ENCODE measurements around the gene BMP5. TPM values are rescaled to one million over a fixed set of nuclear protein-coding genes. Genes with fewer than 3 reads are reported as not detected.

BMP5 gene
- total RNA-seq, 1 experiment from 2014 or later = 0.10 TPM

DNA sequence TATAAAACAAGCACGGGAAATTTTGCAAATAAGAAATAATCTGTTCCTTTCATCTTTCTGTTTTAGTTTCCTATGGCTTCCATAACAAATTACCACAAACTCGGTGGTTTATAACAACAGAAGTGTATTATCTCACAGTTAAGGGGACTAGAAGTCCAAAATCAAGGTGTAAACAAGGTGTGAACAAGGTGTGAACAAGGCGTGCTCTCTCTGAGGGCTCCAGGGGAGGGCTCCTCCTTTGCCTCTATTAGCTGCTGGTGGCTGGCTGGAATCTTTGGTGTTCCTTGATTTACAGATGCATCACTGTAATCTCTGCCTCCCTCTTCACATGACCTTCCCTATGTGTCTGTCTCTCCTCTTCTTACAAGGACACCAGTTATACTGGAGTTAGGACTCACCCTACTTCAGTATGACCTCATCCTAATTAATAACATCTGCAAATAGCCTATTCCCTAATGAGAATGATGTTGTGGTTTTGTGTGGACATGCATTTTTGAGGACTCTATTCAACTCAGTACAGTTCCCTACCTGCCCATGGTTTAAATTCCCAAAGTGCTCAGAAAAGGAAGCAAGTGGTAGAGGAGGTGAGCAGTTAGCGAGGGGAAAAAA, 17.5 kb upstream of the BMP5 start:
- no peaks in the 10 kb centered on the region for H3K36me3 ChIP-seq (replicated peaks; ENCODE audit: control insufficient read depth, insufficient read depth, low read length)
- H3K27me3 ChIP-seq (ENCODE audit: control insufficient read depth, insufficient read depth, low read length) = no peaks in the 10 kb centered on the region
- DNase-seq = no peak
- H3K4me3 ChIP-seq (ENCODE audit: insufficient read depth, low read depth, low read length) = no peak overlapping the region

DNA sequence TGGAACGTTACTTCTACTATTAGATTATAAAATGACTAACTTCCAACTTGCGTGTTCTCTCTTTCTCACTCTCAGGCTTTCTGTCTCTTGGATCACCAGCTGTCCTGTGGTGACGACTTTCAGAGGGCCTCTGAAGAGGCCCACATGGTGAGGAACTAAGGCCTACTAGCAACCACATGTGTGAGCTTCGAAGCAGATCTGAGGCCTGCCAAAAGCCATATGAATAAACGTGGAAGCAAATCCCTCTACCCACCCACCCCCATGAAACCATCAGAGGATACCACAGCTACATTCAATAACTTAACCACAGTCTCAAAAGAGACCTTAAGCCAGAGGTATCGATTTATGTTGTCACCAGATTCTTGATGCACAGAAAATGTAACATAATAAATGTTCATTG, 13.5 kb upstream of the BMP5 start:
- no peaks in the 10 kb centered on the region for H3K27me3 ChIP-seq (ENCODE audit: control insufficient read depth, insufficient read depth, low read length)
- no peaks in the 10 kb centered on the region for H3K36me3 ChIP-seq (replicated peaks; ENCODE audit: control insufficient read depth, insufficient read depth, low read length)
- DNase-seq = no peak
- no peak overlapping the region for H3K4me3 ChIP-seq (ENCODE audit: insufficient read depth, low read depth, low read length)

DNA sequence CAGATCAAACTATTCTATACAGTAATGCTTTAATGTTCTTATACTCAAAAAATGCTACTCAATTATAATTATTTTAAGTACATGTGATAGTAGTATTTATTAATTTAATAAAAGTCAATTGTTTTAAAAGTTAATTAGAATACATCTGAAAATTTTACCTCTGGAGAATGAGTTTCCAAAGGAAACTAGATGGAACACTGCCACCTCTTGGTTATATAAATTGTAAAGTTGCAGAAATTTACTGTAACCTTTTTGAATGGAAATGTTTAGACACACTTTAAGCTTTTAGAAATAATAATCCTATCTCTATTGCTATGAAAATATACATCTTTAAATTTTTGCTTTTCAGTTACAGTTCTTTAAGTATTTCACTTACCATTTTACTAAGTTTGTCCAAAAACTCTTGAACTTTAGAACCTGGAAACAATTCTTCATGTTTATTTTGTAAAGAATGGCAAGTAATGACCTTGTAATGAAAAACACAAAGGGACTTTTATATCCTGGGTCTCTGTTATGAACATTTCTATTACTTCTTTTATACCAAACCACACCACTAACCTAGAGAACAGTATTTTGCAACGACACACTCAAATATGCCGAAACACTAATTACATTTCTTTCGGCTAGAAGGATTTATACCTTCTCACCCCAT, 10.9 kb upstream of the BMP5 start:
- no peak overlapping the region for H3K4me3 ChIP-seq (ENCODE audit: insufficient read depth, low read depth, low read length)
- no peaks in the 10 kb centered on the region for H3K36me3 ChIP-seq (replicated peaks; ENCODE audit: control insufficient read depth, insufficient read depth, low read length)
- DNase-seq = no peak
- no peaks in the 10 kb centered on the region for H3K27me3 ChIP-seq (ENCODE audit: control insufficient read depth, insufficient read depth, low read length)

DNA sequence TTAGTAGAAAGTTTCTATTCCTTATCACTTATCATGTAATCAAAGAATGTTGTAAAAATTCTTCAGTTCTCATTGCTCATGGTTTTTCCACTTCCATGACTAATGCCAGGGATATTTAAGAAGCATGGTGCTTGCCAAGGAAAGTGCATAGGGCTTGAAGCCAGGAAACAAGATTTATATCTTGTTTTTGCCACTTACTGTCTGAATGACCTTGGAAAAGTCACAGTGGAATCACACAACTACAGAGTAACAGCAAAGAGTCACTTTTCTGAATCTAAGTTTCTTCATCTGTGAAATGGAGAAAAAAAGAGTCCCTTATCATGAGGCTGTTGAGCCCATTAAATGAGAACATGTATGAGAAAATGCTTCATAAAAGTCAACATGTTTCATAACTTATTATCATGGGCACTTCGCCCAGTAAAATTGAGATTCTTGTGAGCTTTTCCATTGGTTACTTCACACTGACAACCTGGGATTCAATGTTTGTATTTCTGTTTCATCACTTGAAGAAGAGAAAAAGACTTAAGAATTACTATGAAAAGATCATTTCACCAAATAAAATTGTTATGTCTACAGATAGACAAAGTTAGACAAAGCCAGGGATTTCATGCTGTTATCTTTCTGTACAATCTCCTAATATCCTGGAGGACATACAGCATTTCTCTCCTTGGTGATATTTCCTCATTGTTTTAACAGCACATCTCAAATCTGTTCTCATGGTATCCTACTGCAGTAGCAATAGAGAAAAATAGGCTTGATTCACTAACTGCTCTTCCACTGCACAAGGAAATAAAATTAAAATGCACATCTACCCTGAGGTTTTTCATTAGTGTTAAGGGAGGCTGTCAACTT, 7.6 kb upstream of the BMP5 start:
- no peaks in the 10 kb centered on the region for H3K36me3 ChIP-seq (replicated peaks; ENCODE audit: control insufficient read depth, insufficient read depth, low read length)
- no peaks in the 10 kb centered on the region for H3K27me3 ChIP-seq (ENCODE audit: control insufficient read depth, insufficient read depth, low read length)
- DNase-seq = no peak
- H3K4me3 ChIP-seq (ENCODE audit: insufficient read depth, low read depth, low read length) = no peak overlapping the region

DNA sequence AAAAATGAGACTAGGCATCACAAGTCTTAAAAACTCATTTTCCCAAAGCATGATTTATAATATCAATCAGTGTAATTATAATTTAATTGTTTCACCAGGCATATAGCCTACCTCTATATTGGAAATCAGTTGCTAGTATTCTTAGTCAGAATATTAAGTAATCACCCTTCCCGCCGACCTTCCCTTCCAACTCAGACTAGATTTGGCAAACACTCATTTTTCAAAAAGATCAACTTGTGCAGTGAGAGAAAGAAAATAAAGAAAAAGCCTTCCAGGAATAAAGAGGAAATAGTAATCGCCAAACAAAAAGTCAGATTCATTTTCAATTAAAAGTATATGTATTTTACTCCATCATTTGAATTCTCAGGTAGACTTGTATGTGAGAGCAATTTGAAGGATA, 1.9 kb upstream of the BMP5 start:
- Histone ChIP-seq H3K36me3 (replicated peaks; ENCODE audit: control insufficient read depth, insufficient read depth, low read length) (no peaks in the 10 kb centered on the region), H3K4me3 (ENCODE audit: insufficient read depth, low read depth, low read length) (no peak overlapping the region), H3K27me3 (ENCODE audit: control insufficient read depth, insufficient read depth, low read length) (no peaks in the 10 kb centered on the region)
- DNase-seq = no peak

DNA sequence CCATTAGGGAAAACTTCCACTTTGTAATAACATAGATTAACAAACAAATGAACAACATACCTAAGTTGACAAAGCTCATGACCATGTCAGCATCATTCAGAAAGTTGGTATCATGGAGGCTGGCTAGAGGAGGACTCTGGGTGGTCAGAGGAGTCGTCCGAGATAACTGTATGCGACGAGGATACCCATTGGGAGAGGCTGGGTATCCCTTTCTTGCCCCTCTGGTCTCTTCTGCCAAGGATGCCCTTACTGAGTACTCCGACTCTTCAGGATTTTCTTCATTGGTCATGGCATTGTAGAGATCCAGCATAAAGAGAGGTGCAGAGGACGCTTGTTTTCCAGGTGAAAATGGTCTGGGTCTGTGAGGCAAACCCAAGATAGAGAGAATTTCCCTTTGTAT, 1.1 kb downstream of the BMP5 start:
- no peak for DNase-seq

DNA sequence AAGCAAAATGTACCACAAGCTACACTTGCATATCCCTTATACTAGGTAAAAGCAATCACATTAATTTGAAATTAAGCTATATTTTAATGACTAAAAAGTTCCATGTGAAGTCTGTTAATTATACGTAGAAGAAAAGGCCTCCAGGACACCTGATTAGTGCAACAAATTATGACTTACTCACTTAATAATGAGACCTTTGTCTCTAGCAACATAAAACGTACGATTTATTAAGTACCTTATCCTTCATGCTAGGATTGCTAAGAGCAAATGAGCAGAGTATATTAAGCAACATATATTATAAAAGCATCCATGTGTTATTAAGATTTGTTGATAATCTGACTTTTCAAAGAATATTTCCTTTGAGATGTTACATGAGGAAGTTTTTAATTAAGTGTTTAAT, 2.5 kb downstream of the BMP5 start:
- Histone ChIP-seq H3K4me3 (ENCODE audit: insufficient read depth, low read depth, low read length) (no peak overlapping the region), H3K27me3 (ENCODE audit: control insufficient read depth, insufficient read depth, low read length) (no peaks in the 10 kb centered on the region)
- no peak for DNase-seq

More for the DNA sequence above, 1.1 kb downstream of the BMP5 start:
- no peaks in the 10 kb centered on the region for H3K36me3 ChIP-seq (replicated peaks; ENCODE audit: control insufficient read depth, insufficient read depth, low read length)
- no peaks in the 10 kb centered on the region for H3K27me3 ChIP-seq (ENCODE audit: control insufficient read depth, insufficient read depth, low read length)
- no peak overlapping the region for H3K4me3 ChIP-seq (ENCODE audit: insufficient read depth, low read depth, low read length)

DNA sequence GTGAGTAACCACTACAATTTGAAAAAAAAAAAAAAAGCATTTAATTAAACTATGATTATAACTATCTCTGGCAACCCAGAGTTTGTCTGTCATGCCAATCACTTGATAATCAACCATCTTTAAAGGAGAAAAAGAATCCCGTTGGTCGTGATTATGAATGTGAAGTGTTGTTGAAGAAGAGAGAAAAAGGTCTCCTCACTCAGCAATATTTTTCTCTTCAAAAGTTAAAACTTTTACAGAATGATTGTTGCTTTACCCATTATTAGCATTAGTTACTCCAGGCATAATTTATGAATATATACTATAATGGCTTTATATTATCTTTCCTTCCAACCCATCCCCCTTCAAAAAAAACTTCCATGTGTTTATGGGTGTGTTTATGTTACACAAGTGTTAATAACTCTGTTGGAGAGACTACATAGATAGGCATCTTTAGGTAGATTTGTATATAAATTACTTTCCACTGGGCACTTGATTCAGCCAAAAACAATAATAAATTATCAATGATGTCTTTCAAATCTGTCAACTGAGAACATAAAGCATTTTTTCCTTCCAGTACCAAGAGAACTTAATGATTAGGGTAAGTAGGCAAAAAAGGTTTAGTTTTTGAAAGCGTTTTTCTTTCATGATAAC, 5.1 kb downstream of the BMP5 start:
- no peaks in the 10 kb centered on the region for H3K36me3 ChIP-seq (replicated peaks; ENCODE audit: control insufficient read depth, insufficient read depth, low read length)
- no peak for DNase-seq
- H3K4me3 ChIP-seq (ENCODE audit: insufficient read depth, low read depth, low read length) = no peak overlapping the region
- no peaks in the 10 kb centered on the region for H3K27me3 ChIP-seq (ENCODE audit: control insufficient read depth, insufficient read depth, low read length)

More for the DNA sequence above, 2.5 kb downstream of the BMP5 start:
- no peaks in the 10 kb centered on the region for H3K36me3 ChIP-seq (replicated peaks; ENCODE audit: control insufficient read depth, insufficient read depth, low read length)

DNA sequence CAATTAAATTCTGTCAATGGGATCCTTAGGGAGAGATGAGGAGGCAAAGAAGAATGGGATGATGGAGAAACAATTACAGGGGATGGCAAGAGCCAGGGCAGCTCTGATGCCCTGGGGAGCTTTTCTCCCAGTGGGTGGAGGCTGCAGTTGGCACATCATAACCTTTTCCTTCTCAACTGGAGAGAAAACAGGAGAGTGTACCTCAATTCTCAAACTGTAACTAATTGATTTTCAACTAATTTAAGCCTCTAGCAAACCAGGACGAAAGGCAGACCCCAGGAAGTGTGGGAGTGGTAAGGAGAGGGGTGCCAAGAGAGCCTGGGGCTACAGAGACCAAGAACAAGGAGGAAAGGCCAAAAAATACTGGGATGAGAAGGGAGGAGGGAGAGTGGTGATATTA, 5.7 kb downstream of the BMP5 start:
- H3K4me3 ChIP-seq (ENCODE audit: insufficient read depth, low read depth, low read length) = no peak overlapping the region
- no peak for DNase-seq
- H3K36me3 ChIP-seq (replicated peaks; ENCODE audit: control insufficient read depth, insufficient read depth, low read length) = no peaks in the 10 kb centered on the region
- H3K27me3 ChIP-seq (ENCODE audit: control insufficient read depth, insufficient read depth, low read length) = no peaks in the 10 kb centered on the region

DNA sequence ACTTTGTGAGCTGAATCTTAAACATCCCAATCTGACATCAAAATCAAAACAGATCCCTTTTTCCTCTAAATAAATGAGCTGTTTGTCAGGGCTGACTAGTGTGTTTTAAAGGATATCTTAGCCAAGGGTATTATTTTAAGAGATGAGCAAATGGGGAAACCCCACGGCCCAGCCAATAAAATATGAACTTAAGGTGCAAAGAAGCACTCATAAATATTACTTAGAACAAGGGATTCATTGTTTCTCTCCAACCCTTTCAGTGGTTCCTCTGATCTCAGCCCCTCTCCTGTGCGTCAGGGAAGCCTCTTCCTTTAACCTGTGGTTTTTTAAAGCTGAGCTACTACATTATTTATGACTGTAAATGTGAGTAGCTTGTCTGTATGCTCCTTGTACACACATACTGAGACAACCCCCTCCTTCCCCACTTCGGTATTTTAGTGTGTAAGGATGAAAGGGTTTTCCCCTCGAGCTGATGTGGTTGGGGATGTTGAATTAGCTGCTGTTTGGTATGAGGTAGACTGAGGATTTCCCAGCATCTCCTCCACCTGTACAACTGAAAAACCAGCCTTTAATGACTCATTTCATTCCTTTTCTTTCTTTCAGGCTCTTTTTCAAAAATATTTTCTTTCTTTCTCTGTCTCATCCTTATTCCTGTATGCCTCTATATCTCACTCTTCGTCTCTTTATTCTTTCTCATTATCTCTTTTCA, 6.5 kb downstream of the BMP5 start:
- Histone ChIP-seq H3K27me3 (ENCODE audit: control insufficient read depth, insufficient read depth, low read length) (no peaks in the 10 kb centered on the region), H3K4me3 (ENCODE audit: insufficient read depth, low read depth, low read length) (no peak overlapping the region), H3K36me3 (replicated peaks; ENCODE audit: control insufficient read depth, insufficient read depth, low read length) (no peaks in the 10 kb centered on the region)
- no peak for DNase-seq

DNA sequence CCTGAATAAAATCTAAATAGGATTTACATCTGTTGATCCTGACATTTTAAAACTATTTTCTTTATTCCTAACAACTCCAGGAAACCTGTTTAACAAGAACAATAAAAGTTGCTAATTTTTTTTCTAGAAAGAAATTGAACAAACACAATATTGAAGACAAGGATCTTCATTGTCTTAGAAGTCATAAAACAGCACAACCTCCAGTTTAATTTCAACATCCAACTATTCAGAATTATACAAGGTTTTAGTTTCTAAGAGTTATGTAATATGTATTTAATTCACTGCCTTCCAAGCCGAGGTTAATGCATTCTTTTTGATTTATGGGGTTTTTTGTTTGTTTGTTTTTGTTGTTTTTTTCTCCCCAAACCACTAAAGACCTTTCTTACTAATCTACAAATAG, 7.2 kb downstream of the BMP5 start:
- H3K27me3 ChIP-seq (ENCODE audit: control insufficient read depth, insufficient read depth, low read length) = no peaks in the 10 kb centered on the region
- no peak for DNase-seq
- no peak overlapping the region for H3K4me3 ChIP-seq (ENCODE audit: insufficient read depth, low read depth, low read length)
- H3K36me3 ChIP-seq (replicated peaks; ENCODE audit: control insufficient read depth, insufficient read depth, low read length) = no peaks in the 10 kb centered on the region

DNA sequence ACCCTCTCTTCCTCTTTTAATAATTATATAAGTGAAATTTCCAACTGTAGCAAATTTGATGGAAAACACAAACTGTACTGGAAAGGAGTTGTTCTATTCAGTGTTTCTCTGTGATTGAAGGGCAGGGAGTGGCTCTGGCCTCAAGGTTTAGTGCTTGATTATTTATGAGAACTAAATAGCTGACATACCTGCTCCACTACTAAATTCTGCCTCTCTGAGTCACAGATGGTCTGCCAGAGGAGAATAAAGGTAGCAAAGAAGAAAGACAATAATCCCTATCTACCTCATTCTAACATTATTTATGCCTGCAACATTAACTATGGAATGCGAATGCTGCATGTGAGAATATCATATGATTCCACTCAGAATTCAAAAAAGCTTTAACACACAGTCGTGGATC, 9.3 kb downstream of the BMP5 start:
- H3K27me3 ChIP-seq (ENCODE audit: control insufficient read depth, insufficient read depth, low read length) = no peaks in the 10 kb centered on the region
- no peak overlapping the region for H3K4me3 ChIP-seq (ENCODE audit: insufficient read depth, low read depth, low read length)
- no peak for DNase-seq
- no peaks in the 10 kb centered on the region for H3K36me3 ChIP-seq (replicated peaks; ENCODE audit: control insufficient read depth, insufficient read depth, low read length)

DNA sequence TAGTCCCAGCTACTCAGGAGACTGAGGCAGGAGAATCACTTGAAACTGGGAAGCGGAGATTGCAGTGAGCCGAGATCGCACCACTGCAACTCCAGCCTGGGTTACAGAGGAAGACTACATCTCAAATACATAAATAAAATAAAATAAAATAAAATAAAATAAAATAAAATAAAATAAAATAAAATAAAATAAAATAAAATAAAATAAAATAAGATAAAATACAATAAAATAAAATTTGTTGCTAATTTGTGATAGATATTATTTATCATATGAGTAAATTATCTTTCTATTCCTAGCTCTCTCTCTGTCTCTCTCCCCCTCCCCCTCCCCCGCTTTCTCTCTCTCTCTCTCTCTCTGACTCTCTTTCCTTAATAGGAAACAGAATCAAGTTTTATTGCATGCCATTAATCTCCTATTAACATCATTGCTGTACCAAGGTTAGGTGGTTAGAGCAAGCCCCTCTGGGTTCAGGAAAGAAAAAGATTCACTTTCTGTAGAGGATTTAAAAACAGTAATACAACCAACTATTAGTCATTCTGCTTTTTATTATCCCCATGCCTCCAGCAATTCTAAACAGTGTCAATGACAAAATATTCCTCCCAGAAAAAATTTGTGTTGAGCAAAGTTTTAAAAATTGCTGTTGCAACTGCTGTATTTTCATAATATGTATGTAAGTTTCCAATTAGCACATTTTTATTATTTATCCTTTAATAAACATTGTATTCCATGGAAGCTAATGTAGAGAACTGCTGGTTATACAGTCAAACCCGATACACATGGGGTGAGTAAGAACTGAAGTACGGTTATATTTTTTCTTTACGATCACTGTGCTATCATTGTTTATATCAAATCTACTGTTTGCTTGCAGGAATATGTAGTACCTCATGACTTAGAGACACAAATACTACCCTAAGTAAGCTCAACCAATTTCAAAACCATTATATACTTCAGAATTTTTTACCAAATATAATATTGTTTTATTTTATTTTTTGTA, 22.1 kb downstream of the BMP5 start:
- Histone ChIP-seq H3K27me3 (ENCODE audit: control insufficient read depth, insufficient read depth, low read length) (no peaks in the 10 kb centered on the region), H3K36me3 (replicated peaks; ENCODE audit: control insufficient read depth, insufficient read depth, low read length) (no peaks in the 10 kb centered on the region), H3K4me3 (ENCODE audit: insufficient read depth, low read depth, low read length) (no peak overlapping the region)
- DNase-seq = no peak

Measured in H7 (cell line).